Keratinocyte (primary cell): ENCODE measurements around the gene LHFPL3.

Source experiments
- EZH2 ChIP-seq: IDR thresholded peaks from one replicate; pipeline ENCODE4 v1.6.1; 2012; ENCODE audit warnings: inconsistent platforms, mild to moderate bottlenecking, low read length, moderate library complexity
- TF ChIP-seq, protein P1 (sequence below), 3 experiments: IDR thresholded peaks in 1 of 3; conservative IDR thresholded peaks in 1 of 3; optimal IDR thresholded peaks in 1 of 3; 2 replicates in 2 of 3; 3 replicates in 1 of 3; pipeline versions ENCODE3 to v1.5.1; 2011; ENCODE audit warnings: low read length in 3 of 3, mild to moderate bottlenecking in 3 of 3, moderate library complexity in 2 of 3, control low read depth in 1 of 3, inconsistent platforms in 1 of 3; ENCODE audit not compliant: insufficient read depth in 2 of 3; ENCODE audit errors: extremely low read depth in 1 of 3

DNA sequence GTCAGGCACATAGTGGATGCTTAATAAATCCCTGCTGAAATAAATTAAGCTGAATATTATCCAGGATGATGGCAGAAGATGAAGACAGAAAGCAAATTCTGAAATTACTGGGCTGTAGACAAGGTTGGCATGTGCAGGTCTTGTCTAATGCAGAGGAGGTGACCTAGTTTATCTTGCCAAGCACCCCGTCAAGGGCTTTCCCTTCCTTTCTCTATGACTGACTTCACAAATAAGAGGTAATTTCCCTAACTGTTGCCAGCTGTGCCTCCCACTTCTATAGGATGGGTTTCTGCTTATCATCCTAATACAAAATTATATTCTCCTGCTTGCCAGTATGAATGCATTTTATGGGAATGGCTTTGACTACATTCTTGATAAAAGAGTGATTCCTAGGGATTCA lies 38.0 kb downstream of the LHFPL3 start:
- TF ChIP-seq, protein P1, sequence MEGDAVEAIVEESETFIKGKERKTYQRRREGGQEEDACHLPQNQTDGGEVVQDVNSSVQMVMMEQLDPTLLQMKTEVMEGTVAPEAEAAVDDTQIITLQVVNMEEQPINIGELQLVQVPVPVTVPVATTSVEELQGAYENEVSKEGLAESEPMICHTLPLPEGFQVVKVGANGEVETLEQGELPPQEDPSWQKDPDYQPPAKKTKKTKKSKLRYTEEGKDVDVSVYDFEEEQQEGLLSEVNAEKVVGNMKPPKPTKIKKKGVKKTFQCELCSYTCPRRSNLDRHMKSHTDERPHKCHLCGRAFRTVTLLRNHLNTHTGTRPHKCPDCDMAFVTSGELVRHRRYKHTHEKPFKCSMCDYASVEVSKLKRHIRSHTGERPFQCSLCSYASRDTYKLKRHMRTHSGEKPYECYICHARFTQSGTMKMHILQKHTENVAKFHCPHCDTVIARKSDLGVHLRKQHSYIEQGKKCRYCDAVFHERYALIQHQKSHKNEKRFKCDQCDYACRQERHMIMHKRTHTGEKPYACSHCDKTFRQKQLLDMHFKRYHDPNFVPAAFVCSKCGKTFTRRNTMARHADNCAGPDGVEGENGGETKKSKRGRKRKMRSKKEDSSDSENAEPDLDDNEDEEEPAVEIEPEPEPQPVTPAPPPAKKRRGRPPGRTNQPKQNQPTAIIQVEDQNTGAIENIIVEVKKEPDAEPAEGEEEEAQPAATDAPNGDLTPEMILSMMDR (optimal IDR thresholded peaks at IDR 0.05 in 1 of 3, IDR thresholded peaks at IDR 0.05 in 1 of 3, conservative IDR thresholded peaks at IDR 0.05 in 1 of 3; ENCODE audit: extremely low read depth in 1 of 3, insufficient read depth in 2 of 3, low read length in 3 of 3) = no peak
- TF ChIP-seq EZH2 = no peak
